Fibroblast of villous mesenchyme (primary cell): ENCODE results near the gene DLGAP1. TPM values are rescaled to one million over a fixed set of nuclear protein-coding genes. Genes with fewer than 3 reads are reported as not detected.
A peak's percentile ranks its signal among the peaks of the same experiment; 100 is the strongest.

Experiments
- DNase-seq: peaks from one replicate; pipeline ENCODE4 v3.0.0-alpha.2; 2010; ENCODE audit warnings: low read depth
- H3K4me3 ChIP-seq: 2 replicates; pipeline ENCODE4 v1.5.1; 2011; ENCODE audit warnings: low read depth, mild to moderate bottlenecking, low read length
- total RNA-seq: library from RNA; depleted of rRNA; stranded (reverse); fragments of >200 nt; gene quantifications from 2 replicates; pipeline ENCODE4 v1.2.3, GENCODE V29; 2012
- TF ChIP-seq, protein P1 (sequence below): IDR thresholded peaks from 2 replicates; pipeline ENCODE4 v1.5.1; 2012; ENCODE audit warnings: low read depth, mild to moderate bottlenecking, low read length; ENCODE audit not compliant: insufficient read depth

Gene DLGAP1
- total RNA-seq, 1 donor, result 0.86 TPM

- peak; percentile 99 for DNase-seq
- TF ChIP-seq, protein P1, sequence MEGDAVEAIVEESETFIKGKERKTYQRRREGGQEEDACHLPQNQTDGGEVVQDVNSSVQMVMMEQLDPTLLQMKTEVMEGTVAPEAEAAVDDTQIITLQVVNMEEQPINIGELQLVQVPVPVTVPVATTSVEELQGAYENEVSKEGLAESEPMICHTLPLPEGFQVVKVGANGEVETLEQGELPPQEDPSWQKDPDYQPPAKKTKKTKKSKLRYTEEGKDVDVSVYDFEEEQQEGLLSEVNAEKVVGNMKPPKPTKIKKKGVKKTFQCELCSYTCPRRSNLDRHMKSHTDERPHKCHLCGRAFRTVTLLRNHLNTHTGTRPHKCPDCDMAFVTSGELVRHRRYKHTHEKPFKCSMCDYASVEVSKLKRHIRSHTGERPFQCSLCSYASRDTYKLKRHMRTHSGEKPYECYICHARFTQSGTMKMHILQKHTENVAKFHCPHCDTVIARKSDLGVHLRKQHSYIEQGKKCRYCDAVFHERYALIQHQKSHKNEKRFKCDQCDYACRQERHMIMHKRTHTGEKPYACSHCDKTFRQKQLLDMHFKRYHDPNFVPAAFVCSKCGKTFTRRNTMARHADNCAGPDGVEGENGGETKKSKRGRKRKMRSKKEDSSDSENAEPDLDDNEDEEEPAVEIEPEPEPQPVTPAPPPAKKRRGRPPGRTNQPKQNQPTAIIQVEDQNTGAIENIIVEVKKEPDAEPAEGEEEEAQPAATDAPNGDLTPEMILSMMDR, result peak; percentile 90
- peak overlapping the region; percentile 62 for H3K4me3 ChIP-seq
These were observed 861.0 kb downstream of the DLGAP1 start for GRCh38 chr18:3593904-3594759.

DNA sequence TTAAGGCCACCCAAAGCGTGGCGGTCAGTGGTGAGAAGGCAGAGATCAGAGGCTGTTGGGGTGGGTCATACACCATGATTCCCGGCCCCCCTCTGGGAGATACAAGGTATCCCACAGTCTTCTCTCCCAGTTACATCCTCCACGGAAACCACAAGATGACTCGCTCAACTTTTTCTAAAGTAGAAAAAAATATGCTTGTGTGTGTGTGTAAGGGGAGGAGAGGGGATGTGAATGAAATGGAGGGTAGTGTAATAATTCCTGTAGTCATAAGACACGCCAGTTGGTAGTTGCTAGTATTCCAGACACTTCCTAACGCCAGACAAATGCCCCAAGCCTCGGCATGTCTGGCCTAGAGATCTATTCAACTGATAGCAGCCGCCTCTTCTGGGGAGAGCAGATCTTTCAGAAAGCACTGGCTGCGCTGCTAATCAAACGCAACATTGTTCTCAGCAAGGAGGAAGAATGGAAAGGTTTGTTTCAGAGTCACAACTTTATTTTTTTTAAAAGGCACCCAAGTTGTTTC, 861.7 kb downstream of the DLGAP1 start:
- peak overlapping the region; percentile 62 for H3K4me3 ChIP-seq
- peak; percentile 96 for DNase-seq
- TF ChIP-seq, protein P1, result no peak

DNA sequence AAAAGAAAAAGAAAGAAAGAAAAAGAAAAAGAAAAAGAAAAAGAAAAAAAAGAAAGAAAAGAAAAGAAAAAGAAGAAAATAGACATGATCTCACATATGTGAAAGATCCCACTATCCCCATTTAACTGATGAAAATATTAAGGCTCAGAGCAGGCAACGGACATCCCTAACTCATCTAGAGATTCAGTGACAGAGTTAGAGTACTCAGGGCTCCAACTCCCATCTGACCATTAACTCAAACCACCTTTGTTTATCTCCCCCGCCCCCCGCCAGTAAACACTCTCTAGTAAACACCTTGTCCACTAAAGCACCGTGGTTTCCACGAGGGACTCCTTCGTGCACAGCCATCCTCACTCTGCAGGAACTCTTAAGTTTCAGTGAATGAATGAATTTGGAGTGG, 862.2 kb downstream of the DLGAP1 start:
- TF ChIP-seq, protein P1, result no peak
- DNase-seq, result no peak
- peak overlapping the region; percentile 62 for H3K4me3 ChIP-seq

GRCh38 chr18:3590096-3590630, 864.9 kb downstream of the DLGAP1 start:
- DNase-seq, result no peak
- TF ChIP-seq, protein P1, result no peak
- no peak overlapping the region for H3K4me3 ChIP-seq

DNA sequence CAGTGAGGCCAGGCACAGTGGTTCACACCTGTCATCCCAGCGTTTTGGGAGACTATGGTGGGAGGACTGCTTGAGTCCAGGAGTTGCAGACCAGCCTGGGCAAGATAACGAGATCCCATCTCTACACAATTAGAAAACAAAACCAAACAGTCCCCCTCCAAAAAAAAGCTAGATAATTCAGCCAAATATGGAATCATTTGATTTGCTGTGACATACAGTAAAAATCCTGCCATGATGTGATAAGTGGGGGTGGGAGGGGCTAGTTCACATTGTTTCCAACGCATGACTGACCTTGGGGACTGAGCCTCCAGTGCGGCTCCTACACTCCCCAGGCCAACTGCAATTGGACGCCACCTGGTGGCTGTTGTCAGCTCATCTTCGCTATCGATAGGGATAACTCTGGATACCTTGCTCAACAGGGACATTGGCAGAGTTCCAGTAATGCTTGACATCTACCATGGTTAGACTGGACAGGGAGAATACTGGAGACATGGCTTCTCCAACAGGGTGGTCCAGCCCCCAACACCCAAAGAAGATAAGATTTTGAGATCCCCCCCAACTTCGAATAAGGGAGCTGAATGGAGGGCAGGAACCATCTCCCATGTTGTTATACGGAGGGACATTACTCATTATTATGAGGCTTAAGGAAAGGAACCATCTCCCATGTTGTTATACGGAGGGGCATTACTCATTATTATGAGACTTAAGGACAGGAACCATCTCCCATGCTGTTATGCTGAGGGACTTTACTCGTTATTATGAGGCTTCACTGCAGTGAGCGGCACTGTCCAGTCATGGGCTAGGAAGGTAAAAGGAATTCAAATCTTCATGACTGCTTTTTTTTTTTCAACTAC, 869.2 kb downstream of the DLGAP1 start:
- TF ChIP-seq, protein P1, result peak; percentile 85
- H3K4me3 ChIP-seq, result no peak overlapping the region
- DNase-seq, result peak; percentile 84

DNA sequence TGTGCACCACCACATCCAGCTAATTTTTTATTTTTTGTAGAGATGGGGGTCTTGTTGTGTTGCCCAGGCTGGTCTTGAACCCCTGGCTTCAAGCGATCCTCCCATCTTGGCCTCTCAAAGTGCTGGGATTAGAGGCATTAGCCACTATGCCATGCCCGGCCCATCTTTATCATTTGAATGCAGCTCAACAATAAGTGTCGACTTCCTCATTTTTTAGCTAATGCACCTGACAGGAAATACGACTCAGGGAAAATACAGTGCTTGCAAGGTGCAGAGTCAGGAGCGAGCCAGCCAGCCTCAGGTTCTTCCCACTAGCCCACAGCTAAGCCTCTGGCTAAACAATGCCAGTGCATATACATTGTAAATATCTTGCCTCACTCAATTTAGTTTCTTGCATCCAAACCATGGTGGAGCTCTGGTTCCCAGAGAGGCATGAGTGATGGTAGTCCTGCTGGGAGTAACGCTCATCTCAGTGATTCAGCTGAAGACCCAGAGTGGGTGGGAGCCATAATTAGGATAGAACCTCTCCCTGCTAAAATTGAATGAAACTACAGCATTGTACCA, 870.1 kb downstream of the DLGAP1 start:
- no peak for DNase-seq
- TF ChIP-seq, protein P1, result no peak
- H3K4me3 ChIP-seq, result no peak overlapping the region
